Esophagus mucosa (tissue), 1 donor: ENCODE measurements around the gene NTM. TPM values are rescaled to one million over a fixed set of nuclear protein-coding genes. Genes with fewer than 3 reads are reported as not detected.

Experiments used
- ATAC-seq: fragments of 200-7000 bp; cut with Tn5 transposase; one replicate; pipeline ENCODE4 v1.9.1; 2020
- total RNA-seq: library from RNA; stranded (reverse); gene quantifications from one replicate; pipeline ENCODE4 v1.2.4, GENCODE V29; 2023
- donor health status: DM: yes; HTN: yes; CAD: no.

The NTM gene
- total RNA-seq, 1 donor from 2014 or later: 0.92 TPM

DNA sequence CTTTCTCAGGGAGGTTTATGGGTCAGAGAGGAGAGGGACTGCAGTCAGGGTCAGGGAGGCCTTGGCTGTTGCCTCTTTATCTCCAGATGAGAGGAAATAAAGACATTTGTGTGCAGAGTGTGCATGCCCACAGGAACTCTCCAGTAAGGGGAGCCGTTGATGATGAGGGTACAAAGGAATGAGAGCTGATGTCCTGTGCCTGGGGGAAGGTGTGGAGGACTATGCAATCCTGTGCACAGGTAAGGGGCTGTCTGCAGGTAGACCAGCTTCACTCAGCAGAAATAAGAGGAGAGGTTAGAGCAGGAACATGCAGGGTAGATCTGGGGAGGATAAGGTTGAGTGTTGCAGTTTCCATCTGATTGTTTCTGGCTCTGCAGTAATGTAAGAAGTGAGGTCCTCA is 132.6 kb downstream of the NTM start:
- no peak for ATAC-seq

- ATAC-seq: peak; percentile 45
These were observed 134.0 kb downstream of the NTM start for GRCh38 chr11:131504199-131504949.

- no peak for ATAC-seq
These were observed 135.9 kb downstream of the NTM start for GRCh38 chr11:131506348-131506747.

- ATAC-seq: no peak
These were observed 140.2 kb downstream of the NTM start for GRCh38 chr11:131510662-131511061.

- peak; percentile 59 for ATAC-seq
These were observed 141.4 kb downstream of the NTM start for GRCh38 chr11:131511794-131512193.

DNA sequence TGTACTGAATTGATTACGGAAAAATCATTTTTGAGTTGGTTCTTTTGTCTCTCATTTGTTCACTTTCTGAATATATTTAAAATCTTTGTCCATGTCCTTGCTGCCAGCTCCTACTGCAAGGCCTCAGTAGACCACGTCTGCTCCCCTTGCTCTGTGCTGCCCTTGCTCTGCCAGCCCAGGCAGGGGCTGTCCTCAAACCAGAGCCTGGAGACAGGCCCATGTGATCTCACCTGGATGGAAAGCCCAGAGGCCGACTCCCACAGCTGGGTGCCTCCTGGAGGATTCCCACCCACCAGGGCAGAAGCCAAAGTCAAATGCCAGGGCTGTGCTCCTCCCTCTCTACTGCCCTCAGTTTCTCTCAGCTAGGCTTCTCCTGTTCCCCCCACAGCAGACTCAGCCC is 141.8 kb downstream of the NTM start:
- ATAC-seq: no peak

- no peak for ATAC-seq
These were observed 143.6 kb downstream of the NTM start for GRCh38 chr11:131514062-131514461.

DNA sequence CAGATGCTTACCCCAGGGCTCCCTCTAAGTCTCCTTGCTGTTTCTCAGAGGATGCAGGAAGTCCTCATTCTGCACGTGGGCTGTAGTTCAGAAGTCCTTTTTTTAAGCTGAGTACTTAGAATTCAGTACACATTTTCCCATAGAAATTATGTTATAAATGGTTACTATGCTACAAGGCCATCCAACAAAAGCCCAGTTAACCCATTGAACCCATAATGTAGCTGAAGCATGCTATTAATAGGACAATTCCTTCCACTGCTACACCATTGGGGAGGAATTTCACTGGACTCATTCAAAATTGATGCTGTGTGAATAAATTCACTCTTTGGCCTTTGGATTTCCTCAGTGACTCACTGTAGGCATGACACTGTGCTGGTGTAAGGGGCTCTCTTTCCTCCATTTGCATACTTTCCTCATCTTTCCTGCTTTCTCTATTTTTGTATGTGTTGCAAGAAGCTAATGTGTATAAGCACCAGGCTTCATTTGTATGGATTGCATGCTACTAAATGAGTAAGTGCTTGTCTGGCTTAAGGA is 148.0 kb downstream of the NTM start:
- no peak for ATAC-seq

GRCh38 chr11:131522851-131523250 is 152.4 kb downstream of the NTM start:
- no peak for ATAC-seq

DNA sequence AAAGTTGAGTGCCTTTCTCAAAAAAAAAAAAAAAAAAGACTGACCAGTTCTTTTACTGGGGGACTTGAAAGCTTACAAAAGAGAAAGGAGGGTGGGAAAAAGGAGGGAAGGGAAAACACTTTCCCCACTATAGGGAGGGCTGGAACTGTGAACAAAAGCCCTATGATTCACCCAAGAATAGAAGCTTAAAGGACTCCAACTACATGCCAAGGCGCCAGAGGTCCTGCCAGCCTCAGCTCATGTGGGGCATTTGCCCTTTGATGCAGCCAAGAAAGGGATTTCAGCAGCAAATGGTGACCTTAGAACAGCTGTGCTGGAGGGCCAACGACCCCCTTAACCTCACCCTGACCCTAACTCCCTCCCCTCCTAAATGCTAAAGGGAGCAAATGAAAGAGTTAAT is 160.0 kb downstream of the NTM start:
- no peak for ATAC-seq

GRCh38 chr11:131533149-131533548 is 162.7 kb downstream of the NTM start:
- ATAC-seq: no peak

- no peak for ATAC-seq
These were observed 163.6 kb downstream of the NTM start for GRCh38 chr11:131533998-131534397.

- no peak for ATAC-seq
These were observed 164.2 kb downstream of the NTM start for GRCh38 chr11:131534611-131535010.

GRCh38 chr11:131536159-131536558 is 165.7 kb downstream of the NTM start:
- no peak for ATAC-seq

DNA sequence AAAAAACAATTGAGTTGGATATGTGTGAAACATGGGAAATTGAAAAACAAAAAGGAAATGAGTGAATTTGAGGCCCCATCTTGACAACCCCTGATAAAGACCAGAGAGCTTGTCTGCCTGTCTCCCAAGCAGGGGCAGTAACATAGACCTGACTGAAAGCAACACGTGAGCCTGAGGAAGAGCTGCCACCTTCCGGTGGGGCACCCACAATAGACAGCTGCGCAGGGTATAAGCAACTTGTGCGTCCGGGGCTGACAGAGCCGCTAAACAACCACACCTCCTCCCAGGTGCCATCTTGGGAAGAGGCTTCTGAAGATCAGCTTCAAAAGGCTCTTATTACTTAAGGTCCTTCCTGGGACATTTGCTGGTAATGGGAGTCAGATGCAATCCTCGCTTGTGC is 166.8 kb downstream of the NTM start:
- no peak for ATAC-seq

- ATAC-seq: no peak
These were observed 167.3 kb downstream of the NTM start for GRCh38 chr11:131537748-131538147.

- ATAC-seq: no peak
These were observed 167.9 kb downstream of the NTM start for GRCh38 chr11:131538322-131538721.

- ATAC-seq: no peak
These were observed 170.3 kb downstream of the NTM start for GRCh38 chr11:131540676-131541075.

- no peak for ATAC-seq
These were observed 173.1 kb downstream of the NTM start for GRCh38 chr11:131543389-131544025.

GRCh38 chr11:131544591-131544990 is 174.2 kb downstream of the NTM start:
- ATAC-seq: no peak

GRCh38 chr11:131546218-131546895 is 175.9 kb downstream of the NTM start:
- ATAC-seq: no peak

GRCh38 chr11:131549099-131549498 is 178.7 kb downstream of the NTM start:
- ATAC-seq: no peak

DNA sequence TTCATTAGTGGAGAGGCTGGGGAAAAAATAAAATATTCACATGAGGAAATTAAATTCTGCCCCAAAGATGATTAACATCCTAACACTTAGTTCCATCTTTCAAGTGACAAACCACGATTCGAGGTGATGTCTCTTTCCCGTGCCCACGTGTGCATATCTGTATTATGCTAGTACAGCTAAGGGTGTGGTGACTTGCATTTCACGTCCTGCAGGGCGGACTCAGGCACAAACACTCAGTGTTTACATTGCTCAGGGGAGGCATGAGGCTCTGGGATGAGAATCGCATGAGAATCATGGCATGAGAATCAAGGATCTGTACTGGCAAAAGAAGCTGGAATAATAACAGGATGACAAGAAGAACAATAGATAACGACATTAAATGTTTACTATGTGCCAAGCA is 179.4 kb downstream of the NTM start:
- peak; percentile 73 for ATAC-seq

GRCh38 chr11:131560287-131560686 is 189.9 kb downstream of the NTM start:
- ATAC-seq: no peak
